K562 (cell line): ENCODE data around the gene NLE1. TPM values are rescaled to one million over a fixed set of nuclear protein-coding genes. Genes with fewer than 3 reads are reported as not detected.

Experiments
- BRF1 ChIP-seq: IDR thresholded peaks from 3 replicates; pipeline ENCODE4 v1.6.1; 2011; ENCODE audit warnings: borderline replicate concordance, mild to moderate bottlenecking; ENCODE audit not compliant: insufficient read length; ENCODE audit errors: extremely low read depth
- CEBPB ChIP-seq: fragments of 450-650 bp; IDR thresholded peaks from 2 replicates; pipeline ENCODE4 v1.6.1; 2016; ENCODE audit warnings: missing genetic modification characterization, missing compliant biosample characterization
- DMBX1 ChIP-seq: fragments of 250-450 bp; sonication (Bioruptor Pico); IDR thresholded peaks from 2 replicates; pipeline ENCODE4 v1.8.0; 2022; ENCODE audit warnings: inconsistent platforms, mild to moderate bottlenecking, moderate library complexity, borderline replicate concordance
- HMGN3 ChIP-seq: IDR thresholded peaks from 2 replicates; pipeline ENCODE4 v1.6.1; 2011; ENCODE audit warnings: borderline replicate concordance, low read depth, mild to moderate bottlenecking, mixed read lengths, low read length; ENCODE audit not compliant: insufficient read length; ENCODE audit errors: extremely low read depth
- POLR3G ChIP-seq: IDR thresholded peaks from 2 replicates; pipeline ENCODE4 v1.6.1; 2011; ENCODE audit not compliant: insufficient read length, insufficient replicate concordance; ENCODE audit errors: extremely low read depth
- PTBP1 ChIP-seq: fragments of 200-400 bp; formaldehyde crosslinking; IDR thresholded peaks from 2 replicates; pipeline ENCODE4 v1.6.1; 2017; ENCODE audit warnings: low read depth, low read length
- PYGO2 ChIP-seq: fragments of 450-650 bp; IDR thresholded peaks from 2 replicates; pipeline ENCODE4 v1.6.1; 2016; ENCODE audit warnings: mild to moderate bottlenecking, missing genetic modification characterization, moderate library complexity, missing compliant biosample characterization
- RFX1 ChIP-seq: fragments of 450-650 bp; IDR thresholded peaks from 2 replicates; pipeline ENCODE4 v1.6.1; 2016; ENCODE audit warnings: mild to moderate bottlenecking, moderate library complexity
- XRCC5 ChIP-seq: fragments of 200-400 bp; formaldehyde crosslinking; IDR thresholded peaks from 2 replicates; pipeline ENCODE4 v1.6.1; 2017; ENCODE audit warnings: low read depth, mild to moderate bottlenecking, low read length
- ZBTB5 ChIP-seq: fragments of 450-650 bp; IDR thresholded peaks from 2 replicates; pipeline ENCODE4 v1.6.1; 2017; ENCODE audit warnings: antibody characterized with exemption
- ZNF3 ChIP-seq: fragments of 250-450 bp; sonication (Bioruptor Pico); IDR thresholded peaks from 2 replicates; pipeline ENCODE4 v1.5.0; 2021; ENCODE audit warnings: mild to moderate bottlenecking, moderate library complexity
- polyA plus RNA-seq, 8 experiments: library from polyadenylated mRNA; depleted of rRNA in 4 of 8; stranded (reverse) in 5 of 8; unstranded in 3 of 8; fragments of >200 nt; fragmentation: Nextera tagmentation in 2 of 8; fragmentation: Illumina TruSeq in 1 of 8; extraction: Ambion mirVana in 2 of 8; extraction: Trizol in 1 of 8; gene quantifications; 2 replicates each; pipeline versions ENCODE4 v1.2.1 to v1.2.3, GENCODE V29; 2011 to 2014; ENCODE audit warnings: inconsistent platforms in 1 of 8, missing spikeins in 1 of 8
- total RNA-seq, 7 experiments: library from RNA; depleted of rRNA in 6 of 7; stranded (reverse); fragments of >200 nt in 6 of 7; fragmentation: Illumina TruSeq in 2 of 7; extraction: Trizol in 2 of 7; gene quantifications; 2 replicates each; pipeline versions ENCODE4 v1.2.1 to v1.2.3, GENCODE V29; 2011 to 2021; ENCODE audit warnings: low replicate concordance in 1 of 7
- TF ChIP-seq, protein P1 (sequence below): fragments of 250-450 bp; sonication (Bioruptor Pico); IDR thresholded peaks from 2 replicates; pipeline ENCODE4 v1.8.0; 2021; ENCODE audit warnings: borderline replicate concordance, mild to moderate bottlenecking, moderate library complexity; ENCODE audit not compliant: poor library complexity, severe bottlenecking
- TF ChIP-seq, protein P2 (sequence below): fragments of 450-650 bp; conservative IDR thresholded peaks from 2 replicates; pipeline ENCODE4 v1.6.1; 2016; ENCODE audit warnings: missing genetic modification characterization, low read depth, mild to moderate bottlenecking, control low read depth, missing compliant biosample characterization

The NLE1 gene
- total and polyA plus RNA-seq, 9 of the 15 experiments (the other 6 are each of a cell fraction or from before 2014, with no cell fraction given), result 3.8 to 69.0 (median 29.4) TPM

DNA sequence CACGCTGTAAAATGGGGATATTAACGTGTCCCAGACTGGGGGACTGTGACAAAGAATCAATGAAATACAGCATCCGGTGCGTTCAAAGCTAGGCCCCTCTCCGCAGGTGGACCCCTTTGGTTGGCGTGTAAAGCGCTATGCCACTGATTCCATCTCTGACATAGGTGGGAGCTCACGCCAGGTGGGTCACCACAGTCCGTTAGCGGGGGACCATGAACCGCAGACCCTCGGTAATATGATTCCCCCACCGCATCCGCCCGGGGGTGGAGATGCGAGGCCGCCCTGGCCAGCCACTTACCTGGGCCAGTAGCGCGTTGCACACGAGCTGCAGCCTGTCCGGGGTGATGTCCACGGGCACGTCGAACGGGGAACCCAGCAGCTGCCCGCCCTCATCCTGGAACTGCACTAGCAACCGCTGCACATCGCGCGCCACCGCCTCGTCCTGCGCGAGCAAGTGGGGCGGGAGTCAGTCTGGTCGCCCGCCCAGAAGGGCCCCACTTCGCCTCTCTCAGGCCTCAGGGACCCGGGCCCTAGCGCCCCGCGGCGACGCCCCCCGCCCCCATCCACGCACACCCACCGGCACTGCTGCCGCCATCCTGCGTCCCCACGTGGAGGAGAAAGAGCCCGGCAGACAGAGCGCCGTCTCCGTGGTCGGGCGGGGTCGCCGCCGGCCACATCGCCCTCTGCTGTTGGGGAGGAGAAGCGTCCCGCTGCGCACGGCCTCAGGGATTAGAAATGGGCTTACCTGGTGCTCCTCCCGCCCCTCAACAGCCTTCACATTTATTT is at the start of gene NLE1 (continued):
- TF ChIP-seq CEBPB (tag) (no peak), POLR3G (no peak), ZBTB5 (no peak), RFX1 (no peak), DMBX1 (no peak), PTBP1 (no peak), PYGO2 (tag) (no peak), HMGN3 (peak; percentile 84), ZNF3 (CRISPR knock-in tag) (no peak), BRF1 (no peak), XRCC5 (no peak)
- TF ChIP-seq, protein P1, sequence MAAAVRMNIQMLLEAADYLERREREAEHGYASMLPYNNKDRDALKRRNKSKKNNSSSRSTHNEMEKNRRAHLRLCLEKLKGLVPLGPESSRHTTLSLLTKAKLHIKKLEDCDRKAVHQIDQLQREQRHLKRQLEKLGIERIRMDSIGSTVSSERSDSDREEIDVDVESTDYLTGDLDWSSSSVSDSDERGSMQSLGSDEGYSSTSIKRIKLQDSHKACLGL (CRISPR knock-in tag), result peak; percentile 100
- TF ChIP-seq, protein P2, sequence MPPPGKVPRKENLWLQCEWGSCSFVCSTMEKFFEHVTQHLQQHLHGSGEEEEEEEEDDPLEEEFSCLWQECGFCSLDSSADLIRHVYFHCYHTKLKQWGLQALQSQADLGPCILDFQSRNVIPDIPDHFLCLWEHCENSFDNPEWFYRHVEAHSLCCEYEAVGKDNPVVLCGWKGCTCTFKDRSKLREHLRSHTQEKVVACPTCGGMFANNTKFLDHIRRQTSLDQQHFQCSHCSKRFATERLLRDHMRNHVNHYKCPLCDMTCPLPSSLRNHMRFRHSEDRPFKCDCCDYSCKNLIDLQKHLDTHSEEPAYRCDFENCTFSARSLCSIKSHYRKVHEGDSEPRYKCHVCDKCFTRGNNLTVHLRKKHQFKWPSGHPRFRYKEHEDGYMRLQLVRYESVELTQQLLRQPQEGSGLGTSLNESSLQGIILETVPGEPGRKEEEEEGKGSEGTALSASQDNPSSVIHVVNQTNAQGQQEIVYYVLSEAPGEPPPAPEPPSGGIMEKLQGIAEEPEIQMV, result no peak
